Keratinocyte (primary cell): Measurements from ENCODE around the gene TKFC. TPM values are rescaled to one million over a fixed set of nuclear protein-coding genes. Genes with fewer than 3 reads are reported as not detected.

ENCODE experiments used
- DNase-seq: peaks from one replicate; pipeline ENCODE4 v3.0.0-alpha.2; 2011; ENCODE audit warnings: low read depth, missing footprints, low spot score
- FAIRE-seq: peaks from 2 replicates; lab custom pipeline; 2011; peaks lifted over from hg19 to GRCh38; lab: Jason Lieb, UNC
- H2AFZ ChIP-seq: 2 replicates; pipeline ENCODE4 v1.6.0; 2012; ENCODE audit warnings: low read length, control low read depth, inconsistent platforms; ENCODE audit not compliant: control insufficient read depth
- H3K27ac ChIP-seq: 2 replicates; pipeline ENCODE4 v1.5.1; 2011; ENCODE audit warnings: low read length; ENCODE audit not compliant: control insufficient read depth, insufficient read depth
- H3K27me3 ChIP-seq: 3 replicates; pipeline ENCODE4 v1.6.0; 2011; ENCODE audit warnings: low read length; ENCODE audit not compliant: control insufficient read depth, insufficient read depth; ENCODE audit errors: extremely low read depth
- H3K36me3 ChIP-seq, 2 experiments: 2 replicates in 1 of 2; 3 replicates in 1 of 2; pipeline ENCODE4 v1.5.1; 2011; ENCODE audit warnings: low read length in 2 of 2, mild to moderate bottlenecking in 1 of 2; ENCODE audit not compliant: control insufficient read depth in 2 of 2, insufficient read depth in 2 of 2; ENCODE audit errors: extremely low read depth in 1 of 2
- H3K4me1 ChIP-seq: 3 replicates; pipeline ENCODE4 v1.5.1; 2011; ENCODE audit warnings: low read length; ENCODE audit not compliant: control insufficient read depth, insufficient read depth; ENCODE audit errors: extremely low read depth
- H3K4me2 ChIP-seq: 3 replicates; pipeline ENCODE4 v1.6.0; 2011; ENCODE audit warnings: low read depth, low read length; ENCODE audit not compliant: control insufficient read depth, insufficient read depth; ENCODE audit errors: extremely low read depth
- H3K4me3 ChIP-seq, 3 experiments: fragments of 200-600 bp in 1 of 3; sonication (generic) in 1 of 3; 2 replicates in 2 of 3; 3 replicates in 1 of 3; pipeline ENCODE4 v1.5.1; 2011 to 2016; ENCODE audit warnings: low read length in 3 of 3, mild to moderate bottlenecking in 3 of 3, control low read depth in 2 of 3, inconsistent platforms in 1 of 3, low read depth in 1 of 3, mixed read lengths in 1 of 3, mixed run types in 1 of 3, moderate library complexity in 1 of 3; ENCODE audit not compliant: control insufficient read depth in 2 of 3, insufficient read depth in 2 of 3; ENCODE audit errors: extremely low read depth in 1 of 3
- H3K79me2 ChIP-seq: 2 replicates; pipeline ENCODE4 v1.6.0; 2012; ENCODE audit warnings: low read length; ENCODE audit not compliant: control insufficient read depth, insufficient read depth
- H3K9ac ChIP-seq: 3 replicates; pipeline ENCODE4 v1.6.0; 2011; ENCODE audit warnings: low read length; ENCODE audit not compliant: control insufficient read depth, insufficient read depth; ENCODE audit errors: extremely low read depth
- H3K9me1 ChIP-seq: 3 replicates; pipeline ENCODE4 v1.6.0; 2011; ENCODE audit warnings: low read length; ENCODE audit not compliant: control insufficient read depth, insufficient read depth; ENCODE audit errors: extremely low read depth
- H3K9me3 ChIP-seq: 2 replicates; pipeline ENCODE4 v1.5.1; 2012; ENCODE audit warnings: low read depth, low read length; ENCODE audit not compliant: control insufficient read depth
- H4K20me1 ChIP-seq: 3 replicates; pipeline ENCODE4 v1.6.0; 2011; ENCODE audit warnings: low read length; ENCODE audit not compliant: control insufficient read depth, insufficient read depth; ENCODE audit errors: extremely low read depth
- CTCF ChIP-seq, 3 experiments: IDR thresholded peaks in 1 of 3; conservative IDR thresholded peaks in 1 of 3; optimal IDR thresholded peaks in 1 of 3; 2 replicates in 2 of 3; 3 replicates in 1 of 3; pipeline versions ENCODE3 to v1.5.1; 2011; ENCODE audit warnings: low read length in 3 of 3, mild to moderate bottlenecking in 3 of 3, moderate library complexity in 2 of 3, control low read depth in 1 of 3, inconsistent platforms in 1 of 3; ENCODE audit not compliant: insufficient read depth in 2 of 3; ENCODE audit errors: extremely low read depth in 1 of 3
- EZH2 ChIP-seq: IDR thresholded peaks from one replicate; pipeline ENCODE4 v1.6.1; 2012; ENCODE audit warnings: inconsistent platforms, mild to moderate bottlenecking, low read length, moderate library complexity
- dilution Hi-C: fragments of 300-500 bp; cut with MboI; formaldehyde crosslinking; loops from one replicate; pipeline ENCODE4 v1.7.0; 2020; ENCODE audit warnings: low sequenced_read_pairs; ENCODE audit not compliant: extremely low pct_ligation_motif_present
- polyA plus RNA-seq, 5 experiments: library from polyadenylated mRNA; depleted of rRNA in 3 of 5; stranded (reverse) in 3 of 5; stranded (forward) in 1 of 5; unstranded in 1 of 5; fragments of >200 nt; gene quantifications; 1 replicate in 1 of 5; 2 replicates in 3 of 5; 3 replicates in 1 of 5; pipeline versions ENCODE4 v1.2.1 to v1.2.3, GENCODE V29; 2011 to 2012; ENCODE audit warnings: missing spikeins in 2 of 5, low read depth in 1 of 5, low replicate concordance in 1 of 5

The TKFC gene
- polyA plus RNA-seq, 1 donor (not counting 4 experiments of a cell fraction or from before 2014, with no cell fraction given), result 15.4 TPM

GRCh38 chr11:61297341-61297740, 35.7 kb upstream of the TKFC start:
- H3K79me2 ChIP-seq, result no peaks in the 10 kb centered on the region
- H3K27ac ChIP-seq, result peak overlapping the region; percentile 42
- H4K20me1 ChIP-seq, result peaks cover 10% of the 10 kb centered on the region
- dilution Hi-C loops, result no loop called here
- H3K27me3 ChIP-seq, result peaks cover 14% of the 10 kb centered on the region
- FAIRE-seq (peak; percentile 52), DNase-seq (no peak)
- peak overlapping the region; percentile 62 for H3K4me2 ChIP-seq
- peak overlapping the region in 1 of 3 experiments; percentile 4 for H3K4me3 ChIP-seq
- peaks cover 36% of the 10 kb centered on the region for H3K4me1 ChIP-seq
- peaks cover 3% of the 10 kb centered on the region for H3K9me1 ChIP-seq
- no peak overlapping the region for H3K9ac ChIP-seq
- H3K36me3 ChIP-seq, result peaks cover 20 to 24% of the 10 kb centered on the region in 2 experiments
- H2AFZ ChIP-seq, result no peak overlapping the region
- no peaks in the 10 kb centered on the region for H3K9me3 ChIP-seq
- TF ChIP-seq CTCF (optimal IDR thresholded peaks at IDR 0.05 in 1 of 3, IDR thresholded peaks at IDR 0.05 in 1 of 3, conservative IDR thresholded peaks at IDR 0.05 in 1 of 3; ENCODE audit: extremely low read depth in 1 of 3, insufficient read depth in 2 of 3, low read length in 3 of 3), result no peak
- TF ChIP-seq EZH2, result no peak

GRCh38 chr11:61297746-61298145, 35.3 kb upstream of the TKFC start:
- Histone ChIP-seq H4K20me1 (peaks cover 10% of the 10 kb centered on the region), H3K27ac (peak overlapping the region; percentile 42), H2AFZ (no peak overlapping the region), H3K9me1 (peaks cover 3% of the 10 kb centered on the region), H3K9me3 (no peaks in the 10 kb centered on the region), H3K4me3 (peak overlapping the region in 2 of 3 experiments; percentile 4 to 22), H3K79me2 (no peaks in the 10 kb centered on the region), H3K9ac (no peak overlapping the region), H3K4me2 (peak overlapping the region; percentile 62), H3K27me3 (peaks cover 14% of the 10 kb centered on the region), H3K36me3 (peaks cover 21 to 26% of the 10 kb centered on the region in 2 experiments), H3K4me1 (peaks cover 36% of the 10 kb centered on the region)
- no peak for TF ChIP-seq CTCF (optimal IDR thresholded peaks at IDR 0.05 in 1 of 3, IDR thresholded peaks at IDR 0.05 in 1 of 3, conservative IDR thresholded peaks at IDR 0.05 in 1 of 3; ENCODE audit: extremely low read depth in 1 of 3, insufficient read depth in 2 of 3, low read length in 3 of 3)
- no peak for TF ChIP-seq EZH2
- dilution Hi-C loops, result no loop called here
- FAIRE-seq, result peak; percentile 96
- DNase-seq, result peak; percentile 40
